Liver (tissue), 3 donors: Measurements from ENCODE around the gene WDR12.

Source experiments
- EGR1 ChIP-seq, 2 donors: IDR thresholded peaks; 2 replicates each; pipeline ENCODE4 v1.6.1; 2016 to 2018; ENCODE audit warnings: antibody characterized with exemption in 2 of 2, low read depth in 2 of 2
- HNF4A ChIP-seq, 2 donors: conservative IDR thresholded peaks; 2 replicates each; pipeline ENCODE4 v1.6.1; 2016; ENCODE audit warnings: antibody characterized with exemption in 2 of 2, mild to moderate bottlenecking in 2 of 2
- JUND ChIP-seq, 2 donors: IDR thresholded peaks; 2 replicates each; pipeline ENCODE4 v1.6.1; 2016; ENCODE audit warnings: antibody characterized with exemption in 2 of 2
- NR2F2 ChIP-seq: IDR thresholded peaks from 2 replicates; pipeline ENCODE4 v1.6.1; 2016; ENCODE audit warnings: antibody characterized with exemption
- TAF1 ChIP-seq: conservative IDR thresholded peaks from 2 replicates; pipeline ENCODE4 v1.6.1; 2016; ENCODE audit warnings: antibody characterized with exemption, mild to moderate bottlenecking
- TF ChIP-seq, protein P1 (sequence below): fragments of 150-350 bp; IDR thresholded peaks from 2 replicates; pipeline ENCODE4 v1.5.1; 2017; ENCODE audit warnings: improper control_type of control experiment, low read depth, low read length; ENCODE audit not compliant: missing input control
- donor health status: healthy.
- donor health status: healthy.

DNA sequence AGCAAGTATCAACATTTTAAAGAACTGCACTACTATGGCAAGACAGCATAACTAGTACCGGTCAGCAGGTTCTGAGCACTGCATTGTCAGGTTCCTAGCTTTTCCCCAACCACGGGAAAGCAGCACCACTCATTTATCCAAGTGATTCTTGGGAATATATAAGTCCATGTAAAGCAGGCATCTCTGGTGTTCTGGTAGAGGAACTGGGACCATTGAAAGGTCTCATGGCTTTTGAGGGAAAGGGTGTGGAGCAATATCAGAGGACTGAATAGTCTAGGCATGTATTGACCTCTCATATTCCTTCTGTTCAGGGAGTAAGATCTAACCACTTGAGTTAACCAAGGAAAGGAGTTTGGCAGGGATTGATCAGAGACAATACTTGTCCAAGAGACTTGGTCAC is 33.8 kb downstream of the WDR12 start:
- TF ChIP-seq, protein P1, sequence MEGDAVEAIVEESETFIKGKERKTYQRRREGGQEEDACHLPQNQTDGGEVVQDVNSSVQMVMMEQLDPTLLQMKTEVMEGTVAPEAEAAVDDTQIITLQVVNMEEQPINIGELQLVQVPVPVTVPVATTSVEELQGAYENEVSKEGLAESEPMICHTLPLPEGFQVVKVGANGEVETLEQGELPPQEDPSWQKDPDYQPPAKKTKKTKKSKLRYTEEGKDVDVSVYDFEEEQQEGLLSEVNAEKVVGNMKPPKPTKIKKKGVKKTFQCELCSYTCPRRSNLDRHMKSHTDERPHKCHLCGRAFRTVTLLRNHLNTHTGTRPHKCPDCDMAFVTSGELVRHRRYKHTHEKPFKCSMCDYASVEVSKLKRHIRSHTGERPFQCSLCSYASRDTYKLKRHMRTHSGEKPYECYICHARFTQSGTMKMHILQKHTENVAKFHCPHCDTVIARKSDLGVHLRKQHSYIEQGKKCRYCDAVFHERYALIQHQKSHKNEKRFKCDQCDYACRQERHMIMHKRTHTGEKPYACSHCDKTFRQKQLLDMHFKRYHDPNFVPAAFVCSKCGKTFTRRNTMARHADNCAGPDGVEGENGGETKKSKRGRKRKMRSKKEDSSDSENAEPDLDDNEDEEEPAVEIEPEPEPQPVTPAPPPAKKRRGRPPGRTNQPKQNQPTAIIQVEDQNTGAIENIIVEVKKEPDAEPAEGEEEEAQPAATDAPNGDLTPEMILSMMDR, result no peak
- TF ChIP-seq EGR1 (IDR thresholded peaks at IDR 0.05; ENCODE audit: low read depth in 2 of 2), result no peak
- no peak for TF ChIP-seq TAF1
- no peak for TF ChIP-seq NR2F2
- no peak for TF ChIP-seq JUND (IDR thresholded peaks at IDR 0.05)
- no peak for TF ChIP-seq HNF4A (conservative IDR thresholded peaks at IDR 0.05)
